Liver (tissue), 9 donors: Measurements from ENCODE around the gene PIGR. TPM values are rescaled to one million over a fixed set of nuclear protein-coding genes. Genes with fewer than 3 reads are reported as not detected.
A peak's percentile ranks its signal among the peaks of the same experiment; 100 is the strongest.
"Not testable (repeated sequence)": the region's sequence is repeated elsewhere in the genome, so short reads cannot be mapped to it uniquely, and the experiment has no call there.

Experiments used
- DNase-seq: peaks from one replicate; pipeline ENCODE4 v3.0.0-alpha.2; 2017; ENCODE audit warnings: low spot score
- H3K27ac ChIP-seq, 2 donors: one replicate each; pipeline ENCODE4 v1.7.0; 2013; ENCODE audit warnings: inconsistent platforms in 2 of 2, low read length in 2 of 2, control low read depth in 1 of 2, low read depth in 1 of 2, mild to moderate bottlenecking in 1 of 2
- H3K27me3 ChIP-seq, 4 donors: one replicate each; pipeline versions ENCODE4 v1.6.1 to v1.7.0; 2013; ENCODE audit warnings: low read length in 3 of 4, inconsistent platforms in 1 of 4, mild to moderate bottlenecking in 1 of 4, moderate library complexity in 1 of 4; ENCODE audit not compliant: control insufficient read depth in 4 of 4, insufficient read depth in 4 of 4
- H3K36me3 ChIP-seq, 4 donors: one replicate each; pipeline versions ENCODE4 v1.6.1 to v1.7.0; 2013; ENCODE audit warnings: low read length in 3 of 4, mild to moderate bottlenecking in 3 of 4, low read depth in 1 of 4, moderate library complexity in 1 of 4; ENCODE audit not compliant: control insufficient read depth in 4 of 4, insufficient read depth in 3 of 4
- H3K4me1 ChIP-seq, 4 donors: one replicate each; pipeline versions ENCODE4 v1.6.1 to v1.7.0; 2013; ENCODE audit warnings: low read length in 3 of 4, mild to moderate bottlenecking in 3 of 4, moderate library complexity in 1 of 4; ENCODE audit not compliant: control insufficient read depth in 4 of 4, insufficient read depth in 4 of 4
- H3K4me3 ChIP-seq, 3 donors: one replicate each; pipeline versions ENCODE4 v1.6.1 to v1.7.0; 2013; ENCODE audit warnings: low read length in 3 of 3, control low read depth in 1 of 3, low read depth in 1 of 3, mild to moderate bottlenecking in 1 of 3
- H3K9ac ChIP-seq, 2 donors: one replicate each; pipeline ENCODE4 v1.7.0; 2013; ENCODE audit warnings: low read length in 2 of 2, mild to moderate bottlenecking in 2 of 2, moderate library complexity in 2 of 2, control low read depth in 1 of 2, low read depth in 1 of 2
- H3K9me3 ChIP-seq, 4 donors: one replicate each; pipeline versions ENCODE4 v1.6.1 to v1.7.0; 2013; ENCODE audit warnings: low read length in 3 of 4; ENCODE audit not compliant: control insufficient read depth in 4 of 4
- ATF3 ChIP-seq: IDR thresholded peaks from 2 replicates; pipeline ENCODE4 v1.6.1; 2016; ENCODE audit warnings: antibody characterized with exemption
- CTCF ChIP-seq: fragments of 150-350 bp; IDR thresholded peaks from 2 replicates; pipeline ENCODE4 v1.5.1; 2017; ENCODE audit warnings: improper control_type of control experiment, low read depth, low read length; ENCODE audit not compliant: missing input control
- EGR1 ChIP-seq, 2 donors: IDR thresholded peaks; 2 replicates each; pipeline ENCODE4 v1.6.1; 2016 to 2018; ENCODE audit warnings: antibody characterized with exemption in 2 of 2, low read depth in 2 of 2
- FOXA2 ChIP-seq: IDR thresholded peaks from 2 replicates; pipeline ENCODE4 v1.6.1; 2016; ENCODE audit warnings: antibody characterized with exemption
- HNF4A ChIP-seq, 2 donors: conservative IDR thresholded peaks; 2 replicates each; pipeline ENCODE4 v1.6.1; 2016; ENCODE audit warnings: antibody characterized with exemption in 2 of 2, mild to moderate bottlenecking in 2 of 2
- HNF4G ChIP-seq: IDR thresholded peaks from 2 replicates; pipeline ENCODE4 v1.6.1; 2016; ENCODE audit warnings: antibody characterized with exemption
- JUND ChIP-seq, 2 donors: IDR thresholded peaks; 2 replicates each; pipeline ENCODE4 v1.6.1; 2016; ENCODE audit warnings: antibody characterized with exemption in 2 of 2
- RAD21 ChIP-seq, 2 donors: IDR thresholded peaks; 2 replicates each; pipeline ENCODE4 v1.6.1; 2016; ENCODE audit warnings: antibody characterized with exemption in 2 of 2, mild to moderate bottlenecking in 2 of 2
- REST ChIP-seq: IDR thresholded peaks from 2 replicates; pipeline ENCODE4 v1.6.1; 2016; ENCODE audit warnings: antibody characterized with exemption, mild to moderate bottlenecking
- RXRA ChIP-seq, 2 donors: IDR thresholded peaks; 2 replicates each; pipeline ENCODE4 v1.6.1; 2017 to 2018; ENCODE audit warnings: antibody characterized with exemption in 2 of 2, mild to moderate bottlenecking in 1 of 2
- ZBTB33 ChIP-seq: IDR thresholded peaks from 2 replicates; pipeline ENCODE4 v1.6.1; 2016; ENCODE audit warnings: antibody characterized with exemption
- WGBS: extraction: QIAGEN DNeasy Blood & Tissue Kit; methylation state at CpG from one replicate; pipeline ENCODE4 v1.1.7; 2013; 5-methylcytosine and 5-hydroxymethylcytosine counted together
- polyA plus RNA-seq, 2 donors: library from polyadenylated mRNA; stranded (reverse) in 1 of 2; unstranded in 1 of 2; fragments of 200-250 nt in 1 of 2; fragments of >200 nt in 1 of 2; fragmentation: Nextera tagmentation in 1 of 2; extraction: Ambion mirVana in 1 of 2; gene quantifications; one replicate each; pipeline versions ENCODE4 v1.2.1 to v1.2.3, GENCODE V29; 2013 to 2015
- total RNA-seq, 2 donors: library from RNA; depleted of rRNA; stranded (reverse); fragments of >200 nt; gene quantifications; one replicate each; pipeline ENCODE4 v1.2.3, GENCODE V29; 2014
- donor health status: healthy.
- donor health status: healthy.
- donor health status: healthy.
- donor health status: healthy.
- donor health status: healthy.

PIGR gene
- total and polyA plus RNA-seq, 4 donors: 0.09 to 43.3 (median 14.1) TPM

- Histone ChIP-seq H3K9me3 (no peaks in the 10 kb centered on the region), H3K27ac (no peak overlapping the region), H3K4me1 (peaks cover 0 to 7% (median 1%) of the 10 kb centered on the region in 4 donors), H3K4me3 (no peak overlapping the region), H3K27me3 (no peaks in the 10 kb centered on the region), H3K9ac (no peak overlapping the region), H3K36me3 (peaks cover 0 to 5% (median under 1%) of the 10 kb centered on the region in 4 donors)
- TF ChIP-seq ATF3 (no peak), JUND (IDR thresholded peaks at IDR 0.05) (no peak), EGR1 (IDR thresholded peaks at IDR 0.05; ENCODE audit: low read depth in 2 of 2) (no peak)
- DNase-seq: no peak
- WGBS: 64% methylated on average over 2 of the region's 2 CpGs
Observed at GRCh38 chr1:206926286-206926685, 20.0 kb downstream of the PIGR start.

GRCh38 chr1:206925106-206925736 lies 21.0 kb downstream of the PIGR start:
- Histone ChIP-seq H3K36me3 (peaks cover 0 to 5% (median under 1%) of the 10 kb centered on the region in 4 donors), H3K4me3 (no peak overlapping the region), H3K27ac (no peak overlapping the region), H3K9ac (no peak overlapping the region), H3K4me1 (peaks cover 0 to 7% (median 1%) of the 10 kb centered on the region in 4 donors), H3K9me3 (no peaks in the 10 kb centered on the region), H3K27me3 (no peaks in the 10 kb centered on the region)
- DNase-seq: no peak
- TF ChIP-seq RAD21 (IDR thresholded peaks at IDR 0.05) (peak in 1 of 2 donors; percentile 67), CTCF (peak; percentile 18), JUND (IDR thresholded peaks at IDR 0.05) (no peak)
- WGBS: 74% methylated on average over 11 of the region's 11 CpGs

GRCh38 chr1:206924592-206925105 lies 21.6 kb downstream of the PIGR start:
- Histone ChIP-seq H3K36me3 (peaks cover 0 to 2% (median under 1%) of the 10 kb centered on the region in 4 donors), H3K9me3 (no peaks in the 10 kb centered on the region), H3K4me1 (peaks cover 0 to 7% (median 1%) of the 10 kb centered on the region in 4 donors), H3K27me3 (no peaks in the 10 kb centered on the region), H3K27ac (no peak overlapping the region), H3K9ac (no peak overlapping the region), H3K4me3 (no peak overlapping the region)
- 92% methylated on average over 8 of the region's 8 CpGs for WGBS
- TF ChIP-seq REST (no peak), HNF4A (conservative IDR thresholded peaks at IDR 0.05) (no peak), FOXA2 (no peak), RXRA (IDR thresholded peaks at IDR 0.05) (no peak), ZBTB33 (no peak), HNF4G (no peak), JUND (IDR thresholded peaks at IDR 0.05) (no peak), ATF3 (no peak)
- no peak for DNase-seq

- DNase-seq, H3K4me3 ChIP-seq, H3K9ac ChIP-seq, H3K36me3 ChIP-seq, H3K9me3 ChIP-seq, H3K4me1 ChIP-seq, H3K27ac ChIP-seq, H3K27me3 ChIP-seq: not testable (repeated sequence)
- WGBS: 97% methylated on average over 4 of the region's 4 CpGs
Observed at GRCh38 chr1:206923961-206924557, 22.2 kb downstream of the PIGR start.
